ENCODE results near the gene GTF3C2.

GTF3C2 gene

DNA sequence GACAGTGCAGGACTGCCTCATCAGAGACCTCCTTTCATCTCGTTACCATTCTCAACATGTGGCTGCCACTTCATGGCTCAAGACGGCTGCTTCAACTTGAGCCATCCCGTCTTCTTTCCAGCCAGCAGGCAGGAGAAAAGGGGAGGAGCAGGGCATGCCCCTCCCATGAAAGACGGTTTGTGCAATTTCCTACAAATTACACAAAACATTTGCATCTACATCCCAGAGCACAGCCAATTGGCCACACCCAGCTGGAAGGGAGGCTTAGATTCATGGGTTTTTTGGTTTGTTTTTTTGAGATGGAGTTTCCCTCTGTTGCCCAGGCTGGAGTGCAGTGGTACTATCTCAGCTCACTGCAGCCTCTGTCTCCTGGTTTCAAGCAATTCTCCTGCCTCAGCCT lies 60.1 kb downstream of the GTF3C2 start:
- no peak for DNase-seq (ENCODE audit: low read depth in 2 of 2)

DNA sequence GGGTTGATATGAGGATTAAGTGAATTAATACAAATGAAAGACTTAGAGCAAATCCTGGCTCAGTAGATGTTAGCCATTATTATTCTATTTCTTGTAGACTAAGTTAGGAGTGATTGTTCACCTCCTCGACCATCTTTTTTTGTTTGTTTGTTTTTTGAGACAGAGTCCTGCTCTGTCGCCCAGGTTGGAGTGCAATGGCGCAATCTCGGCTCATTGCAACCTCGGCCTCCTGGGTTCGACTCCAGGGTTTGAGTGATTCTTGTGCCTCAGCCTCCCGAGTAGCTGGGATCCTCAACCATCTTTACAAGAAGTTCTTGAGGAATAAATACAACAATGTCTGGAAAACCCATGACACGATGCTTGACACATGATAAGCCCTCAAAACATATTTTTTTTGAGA lies 61.6 kb downstream of the GTF3C2 start:
- DNase-seq (ENCODE audit: low read depth in 2 of 2), result no peak

DNA sequence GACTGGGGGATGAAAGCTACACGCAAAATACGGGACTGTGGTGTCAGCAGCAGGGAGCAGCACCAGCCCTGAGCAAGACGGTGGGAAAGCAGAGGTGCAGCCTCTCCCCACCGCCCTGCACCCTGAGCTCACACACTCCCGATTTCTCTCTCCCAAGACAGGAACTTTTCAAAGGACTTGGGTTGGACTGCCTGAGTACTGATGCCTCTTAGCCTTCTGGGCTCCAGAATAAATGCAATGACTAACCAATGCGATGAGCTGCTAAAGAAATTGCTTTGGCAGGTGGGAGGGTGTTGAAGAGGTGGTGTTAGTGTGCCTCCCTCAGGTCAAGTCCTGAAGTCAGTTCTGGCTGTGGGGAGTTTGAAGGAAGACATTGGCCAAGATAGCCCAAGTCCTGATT lies 64.7 kb downstream of the GTF3C2 start:
- DNase-seq (ENCODE audit: low read depth in 2 of 2), result no peak

- no peak for DNase-seq (ENCODE audit: low read depth in 2 of 2)
Measured at GRCh38 chr2:27290549-27290948, 66.0 kb downstream of the GTF3C2 start.

DNA sequence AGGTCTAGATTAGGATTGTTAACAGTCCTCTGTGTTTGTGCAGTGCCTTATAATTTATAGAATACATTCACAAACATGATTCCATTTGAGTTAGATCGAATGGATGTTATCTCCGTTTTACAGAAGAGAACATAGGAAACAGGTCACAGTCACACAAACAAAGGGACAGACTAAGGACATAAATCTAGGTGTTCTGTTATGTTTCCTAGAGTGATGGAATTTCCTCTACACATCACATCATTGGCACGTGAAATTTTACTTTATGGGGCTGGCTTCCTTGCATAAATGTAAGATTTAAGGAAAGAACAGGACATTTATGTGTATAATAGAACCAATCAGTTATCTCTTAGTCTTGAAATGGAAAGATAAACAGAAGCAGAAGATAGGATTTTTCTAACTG lies 68.0 kb downstream of the GTF3C2 start:
- DNase-seq (ENCODE audit: low read depth in 2 of 2), result no peak

DNA sequence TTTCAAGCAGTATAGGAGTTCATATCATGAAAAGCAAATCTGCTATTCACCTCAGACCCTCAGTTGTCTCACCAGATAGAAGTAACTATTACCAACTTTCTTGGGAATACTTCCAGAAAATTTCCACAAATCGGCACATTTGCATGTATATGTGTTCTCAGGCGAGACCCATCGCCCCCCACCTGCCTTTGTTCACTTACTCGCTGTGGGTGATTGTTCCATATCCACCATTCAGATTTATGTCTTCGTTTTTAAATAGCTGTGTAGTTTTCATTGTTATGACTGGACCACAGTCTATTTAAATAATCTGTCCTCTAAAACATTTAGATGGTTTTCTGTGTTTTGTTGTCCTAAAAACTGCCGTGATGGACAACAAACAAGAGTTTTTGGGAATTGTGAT lies 71.1 kb downstream of the GTF3C2 start:
- DNase-seq (ENCODE audit: low read depth in 2 of 2), result no peak

DNA sequence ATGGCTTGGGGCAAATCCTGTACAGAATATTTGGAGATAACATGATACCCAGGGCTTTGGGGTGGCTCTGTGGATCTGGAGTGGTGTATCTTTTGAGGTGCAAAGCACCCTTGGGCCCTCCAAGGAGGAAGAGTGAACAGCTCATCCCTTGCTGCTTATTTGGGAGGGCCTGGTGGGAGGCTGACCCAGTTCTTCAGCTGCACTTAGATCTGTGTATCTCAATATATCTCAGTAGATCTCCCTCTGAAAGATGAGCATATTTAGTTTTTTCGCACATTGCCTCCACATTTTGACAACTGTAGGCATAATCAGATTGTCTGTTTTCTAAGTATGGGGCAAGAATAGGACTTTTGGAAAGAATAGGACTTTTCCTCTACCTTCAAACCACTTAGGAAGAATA lies 71.6 kb downstream of the GTF3C2 start:
- DNase-seq (ENCODE audit: low read depth in 2 of 2), result no peak

- DNase-seq (ENCODE audit: low read depth in 2 of 2), result no peak
Measured at GRCh38 chr2:27282892-27283291, 73.7 kb downstream of the GTF3C2 start.

GRCh38 chr2:27281855-27282559 lies 74.6 kb downstream of the GTF3C2 start, which contains the start of gene TRIM54:
Gene TRIM54 (plus strand): TSS chr2:27282429. CDS start chr2:27282732, 303 bp downstream.
- DNase-seq (ENCODE audit: low read depth in 2 of 2), result no peak

- DNase-seq (ENCODE audit: low read depth in 2 of 2), result no peak
Measured at GRCh38 chr2:27281442-27281841, 75.1 kb downstream of the GTF3C2 start.

GRCh38 chr2:27280826-27281225 lies 75.7 kb downstream of the GTF3C2 start:
- DNase-seq (ENCODE audit: low read depth in 2 of 2), result no peak

GRCh38 chr2:27278010-27278409 lies 78.6 kb downstream of the GTF3C2 start:
- no peak for DNase-seq (ENCODE audit: low read depth in 2 of 2)
